Inferior parietal cortex (tissue), 1 donor: ENCODE data around the gene AMOTL1.
"Not testable (repeated sequence)": the region's sequence is repeated elsewhere in the genome, so short reads cannot be mapped to it uniquely, and the experiment has no call there.

ENCODE experiments used
- DNase-seq: peaks from one replicate; pipeline ENCODE4 v3.0.0-alpha.2; 2016; ENCODE audit errors: extremely low spot score

AMOTL1 gene

GRCh38 chr11:94823102-94823732, 55.1 kb downstream of the AMOTL1 start:
- DNase-seq: no peak

- DNase-seq: no peak
These were observed 56.9 kb downstream of the AMOTL1 start for GRCh38 chr11:94825031-94825430.

DNA sequence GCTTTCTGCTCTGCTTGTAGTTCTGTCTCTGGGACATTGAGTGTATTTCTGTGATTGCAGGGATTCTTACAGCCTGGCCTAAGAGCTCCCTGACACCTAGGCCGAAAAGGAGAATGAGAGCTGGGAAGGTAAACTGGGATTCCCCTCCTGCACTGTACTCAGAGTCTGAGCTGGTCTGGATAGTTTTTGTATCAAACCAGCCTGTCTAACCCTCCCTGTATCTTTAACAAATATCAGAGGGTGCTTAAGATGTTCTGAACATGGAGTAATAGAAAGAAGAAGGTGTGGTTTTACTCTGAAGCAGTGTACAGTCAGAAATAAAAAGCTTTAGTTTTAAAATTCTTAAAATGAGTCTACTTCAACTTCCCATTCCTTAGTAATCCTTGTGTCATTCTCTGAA, 57.3 kb downstream of the AMOTL1 start:
- no peak for DNase-seq

- no peak for DNase-seq
These were observed 58.3 kb downstream of the AMOTL1 start for GRCh38 chr11:94826415-94826814.

- DNase-seq: no peak
These were observed 59.9 kb downstream of the AMOTL1 start for GRCh38 chr11:94828088-94828487.

DNA sequence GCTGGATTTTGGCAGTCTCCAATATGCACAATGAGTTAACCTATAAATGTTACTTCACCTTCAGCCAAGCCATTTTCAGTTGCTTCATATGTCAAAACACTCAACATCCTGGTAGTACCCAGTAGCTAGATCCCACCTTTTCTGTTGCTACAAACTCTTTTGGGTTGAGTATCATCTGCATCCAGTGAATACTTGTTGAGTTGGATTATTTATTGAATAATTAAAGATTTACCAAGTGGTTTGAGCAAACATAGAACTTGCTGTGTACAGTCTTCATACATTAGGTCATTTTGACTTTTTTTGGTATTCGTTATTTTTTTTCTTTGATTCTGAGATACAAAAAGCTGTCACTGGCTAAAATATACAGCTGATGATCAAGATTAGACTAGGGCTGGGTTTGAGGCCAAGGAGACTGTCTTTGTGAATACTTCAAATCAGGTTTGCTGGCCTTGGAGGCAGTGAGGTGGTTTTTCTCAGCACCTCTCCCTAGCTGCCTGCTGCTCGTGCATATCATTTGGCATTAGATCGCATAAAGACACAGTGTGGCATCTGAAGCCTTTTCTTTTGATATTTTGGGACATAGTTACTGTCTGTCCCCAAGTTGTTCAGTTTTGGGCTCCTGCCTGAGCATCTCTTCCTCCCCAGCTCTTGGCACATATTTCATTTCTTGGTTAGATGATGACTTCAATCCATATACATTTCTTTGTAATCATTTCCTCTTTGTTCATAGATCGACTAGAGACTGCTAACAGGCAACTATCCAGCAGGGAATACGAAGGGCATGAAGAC, 62.8 kb downstream of the AMOTL1 start:
- no peak for DNase-seq

DNA sequence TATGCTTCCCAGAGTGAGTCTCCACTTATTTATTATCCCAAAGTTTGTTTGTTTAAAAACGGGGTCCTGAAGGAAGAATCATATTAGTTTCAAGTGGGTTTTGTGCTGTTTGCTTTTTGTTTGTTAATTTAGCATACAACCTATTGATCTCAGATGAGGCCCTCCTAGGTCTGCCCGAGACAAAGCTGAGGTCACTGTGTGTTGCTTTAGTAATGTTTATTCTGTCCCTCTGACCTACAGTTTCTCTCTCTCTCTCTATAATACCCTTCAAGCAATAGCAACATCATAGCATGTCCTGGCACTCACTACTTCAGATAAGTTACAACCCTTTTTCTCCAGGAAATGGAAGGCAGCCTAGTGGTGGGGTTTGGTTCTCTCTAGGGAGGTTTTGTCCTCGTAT, 63.4 kb downstream of the AMOTL1 start:
- DNase-seq: no peak

DNA sequence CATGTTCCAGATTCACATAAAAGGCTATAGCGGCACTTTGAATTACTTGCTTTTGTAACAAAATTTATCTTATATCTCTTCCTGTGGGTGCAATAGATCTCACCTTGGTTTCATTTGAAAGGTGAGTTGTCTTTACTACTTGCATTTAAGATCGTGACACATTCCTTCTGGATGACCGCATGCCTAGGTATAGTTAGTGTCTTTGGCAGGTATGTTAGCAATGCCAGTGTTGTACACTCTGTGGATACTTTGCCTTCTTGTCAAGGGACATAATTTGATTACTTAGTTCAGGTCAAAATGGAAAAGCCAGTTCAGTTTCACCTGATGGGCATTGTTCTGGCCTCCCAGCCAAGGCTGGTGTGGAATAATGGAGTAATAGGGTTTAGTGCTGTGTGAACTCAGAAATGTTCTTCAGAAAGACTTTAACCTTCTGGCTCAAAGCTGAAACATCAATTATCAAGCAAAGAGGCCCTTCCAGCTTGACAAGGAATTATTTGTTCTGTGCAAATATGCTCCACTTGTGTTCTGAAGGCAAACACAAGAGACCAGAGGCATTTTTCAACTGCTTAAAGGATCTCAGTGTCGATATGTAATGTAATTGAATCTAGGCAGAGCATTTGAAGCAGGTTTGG, 64.6 kb downstream of the AMOTL1 start:
- no peak for DNase-seq

DNA sequence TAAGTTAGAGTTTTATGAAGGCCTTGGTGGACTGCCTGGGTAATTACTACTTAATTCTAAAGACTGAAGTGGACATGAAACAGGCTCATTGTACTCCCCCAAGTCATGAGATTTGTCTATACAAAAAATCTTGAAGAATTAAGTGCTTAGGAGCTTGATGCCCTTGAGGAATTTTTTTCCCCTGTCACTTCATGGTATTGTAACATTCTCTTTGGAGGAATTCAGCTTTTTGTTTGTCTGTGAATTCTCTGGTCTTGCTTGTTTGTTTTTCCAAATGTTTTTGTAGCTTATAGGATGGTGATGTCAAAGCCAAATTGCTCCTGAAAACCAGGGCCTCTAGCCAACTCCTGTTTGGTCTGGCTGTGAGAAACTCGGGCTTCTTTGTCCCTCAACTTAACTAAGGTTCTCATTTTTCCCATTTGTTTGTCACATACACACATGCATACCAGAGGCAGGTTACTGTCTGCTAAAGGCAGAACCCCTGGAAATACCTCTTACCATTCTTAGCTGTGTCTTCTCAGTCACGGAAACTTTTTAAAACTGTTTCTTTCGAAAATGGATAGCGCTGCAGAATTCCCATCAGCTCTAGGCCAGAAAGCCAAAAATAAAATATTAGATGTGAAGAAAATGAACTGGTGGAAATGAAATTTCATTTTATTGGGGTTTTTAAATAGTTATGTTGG, 66.9 kb downstream of the AMOTL1 start:
- DNase-seq: no peak

DNA sequence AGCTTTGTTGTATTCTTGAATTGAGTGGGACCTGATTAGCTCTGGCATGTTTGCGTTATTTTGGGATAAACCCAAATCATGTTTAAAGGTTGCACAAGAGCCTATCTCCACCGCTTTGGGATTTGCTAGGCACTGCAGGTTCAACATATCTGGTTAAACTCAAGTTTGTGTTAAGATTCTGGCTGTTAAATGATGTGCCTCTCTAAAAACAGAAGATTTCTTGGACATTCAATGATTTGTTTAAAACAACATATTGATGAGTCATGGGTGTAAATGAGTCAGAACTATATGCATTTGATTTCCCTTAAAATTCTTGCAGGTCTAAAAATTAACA, 67.4 kb downstream of the AMOTL1 start:
- no peak for DNase-seq

DNA sequence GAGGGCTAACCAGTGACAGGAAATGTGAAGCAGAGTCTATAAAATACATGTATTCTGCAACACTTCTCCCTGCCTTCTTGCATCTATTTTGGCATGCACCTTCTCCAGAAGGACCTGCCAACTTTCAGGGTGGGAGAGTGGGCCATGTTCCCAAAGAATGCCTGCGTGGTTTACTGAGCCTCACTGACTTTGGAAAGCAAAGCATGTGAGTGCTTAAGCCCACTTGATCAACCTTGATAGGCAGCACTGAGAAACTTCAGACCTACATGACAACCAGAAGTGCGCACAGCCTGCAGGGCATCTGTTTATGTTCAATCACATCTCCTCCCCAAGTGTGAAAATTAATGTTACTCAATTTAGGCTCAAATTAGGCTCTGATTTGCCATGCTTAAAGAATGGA, 69.2 kb downstream of the AMOTL1 start:
- no peak for DNase-seq

DNA sequence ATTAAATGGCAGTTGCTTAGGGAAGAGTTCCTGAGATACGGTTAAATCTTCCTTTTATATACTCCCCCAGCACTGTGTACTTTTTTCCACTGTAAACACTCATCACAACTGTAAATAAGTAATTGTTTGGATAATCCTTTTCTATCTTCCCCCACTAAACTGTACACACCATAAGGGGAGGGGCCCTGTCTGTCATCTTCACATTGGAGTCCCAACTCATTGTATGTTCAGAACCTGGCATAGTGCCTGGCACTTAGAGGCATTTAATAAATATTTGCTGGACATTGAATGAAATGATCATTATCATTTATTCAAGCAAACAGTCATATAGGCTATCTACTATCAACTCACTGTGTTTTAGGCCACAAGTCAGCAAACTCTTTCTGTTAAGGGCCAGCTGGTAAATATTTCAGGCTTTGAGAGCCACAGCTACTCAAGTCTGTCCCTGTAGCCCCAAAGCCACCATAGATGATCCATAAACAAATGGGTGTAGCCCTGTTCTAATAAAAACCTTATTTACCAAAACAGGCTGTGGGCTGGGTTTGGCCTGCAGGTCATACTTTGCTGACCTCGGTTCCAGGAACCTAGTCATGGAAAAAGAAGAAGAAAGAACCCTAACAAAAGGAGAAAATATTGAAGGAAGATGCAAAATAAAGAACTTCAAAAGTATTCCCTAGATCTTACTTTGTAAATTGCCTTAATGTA, 70.0 kb downstream of the AMOTL1 start:
- no peak for DNase-seq

GRCh38 chr11:94840209-94840608, 72.1 kb downstream of the AMOTL1 start:
- DNase-seq: no peak

- DNase-seq: no peak
These were observed 75.9 kb downstream of the AMOTL1 start for GRCh38 chr11:94844031-94844430.

DNA sequence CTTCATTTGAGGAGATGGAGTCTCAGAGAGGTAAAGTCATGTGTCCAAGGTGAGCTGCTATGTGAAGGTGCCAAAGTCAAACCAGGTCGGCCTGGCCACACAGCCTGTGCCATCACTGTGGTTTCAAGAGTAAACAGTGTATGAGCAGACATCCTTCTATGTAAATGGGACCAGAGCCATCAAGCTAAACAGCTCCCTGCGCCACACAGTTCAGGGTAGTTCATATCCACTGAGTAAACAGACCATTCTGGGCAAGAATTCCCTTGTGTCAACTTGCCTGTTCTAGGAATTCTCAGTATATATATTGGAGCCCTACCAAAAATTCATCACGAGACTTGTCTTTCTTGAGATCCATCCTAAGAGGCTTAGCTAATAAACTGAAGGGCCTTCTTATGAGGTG, 77.5 kb downstream of the AMOTL1 start:
- no peak for DNase-seq

DNA sequence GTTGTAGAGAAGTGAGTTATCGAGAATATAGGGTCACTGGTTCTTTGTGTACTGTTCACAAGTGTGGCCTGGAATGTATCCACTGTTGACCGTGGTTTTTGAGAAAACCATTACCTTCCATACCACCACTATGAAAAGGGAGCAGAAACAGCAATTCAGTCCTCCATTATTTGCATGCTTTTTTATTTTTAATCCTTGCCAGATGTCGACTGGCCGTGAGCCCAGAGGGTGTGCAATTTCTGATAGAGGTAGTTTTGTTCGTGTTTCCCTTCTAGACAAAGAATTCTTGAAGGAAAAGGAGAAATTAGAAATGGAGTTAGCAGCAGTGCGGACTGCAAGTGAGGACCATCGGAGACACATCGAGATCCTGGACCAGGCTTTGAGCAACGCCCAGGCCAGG, 81.7 kb downstream of the AMOTL1 start:
- DNase-seq: no peak

DNA sequence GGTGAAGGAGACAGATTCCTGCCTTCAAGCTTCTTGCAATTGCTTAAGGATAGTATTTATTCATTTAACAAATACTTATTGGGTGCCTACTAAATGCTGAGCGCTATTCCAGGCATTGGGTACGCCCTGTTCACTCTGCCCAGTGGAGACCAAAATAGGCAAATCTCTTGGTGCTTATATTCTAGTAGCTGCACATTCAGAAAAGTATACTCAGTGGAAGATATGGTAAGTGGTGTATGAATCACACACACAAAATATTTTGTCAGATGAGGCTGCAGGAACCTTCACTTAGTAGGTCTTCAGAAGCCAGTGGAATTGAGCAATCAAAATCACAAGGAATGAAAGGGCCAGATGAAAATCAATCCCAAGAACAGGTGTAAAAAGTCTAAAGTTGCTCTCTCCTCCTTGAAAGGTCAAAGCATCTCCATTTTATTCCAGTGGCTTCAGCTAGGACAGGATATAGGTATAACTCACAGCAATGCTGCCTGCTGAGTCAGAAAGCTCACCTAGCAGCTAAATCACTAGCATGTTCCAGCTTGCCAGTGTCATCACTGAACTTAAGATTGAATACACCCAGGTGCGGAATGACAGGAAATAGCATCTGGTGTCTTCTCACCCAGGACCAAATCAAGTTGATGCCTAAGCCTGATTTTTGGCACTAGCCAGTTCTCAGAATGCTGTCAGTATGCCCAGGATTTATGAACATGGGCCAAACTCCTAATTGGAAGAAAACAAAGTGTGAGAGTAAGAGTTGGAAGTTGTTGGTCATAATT, 83.9 kb downstream of the AMOTL1 start:
- no peak for DNase-seq

DNA sequence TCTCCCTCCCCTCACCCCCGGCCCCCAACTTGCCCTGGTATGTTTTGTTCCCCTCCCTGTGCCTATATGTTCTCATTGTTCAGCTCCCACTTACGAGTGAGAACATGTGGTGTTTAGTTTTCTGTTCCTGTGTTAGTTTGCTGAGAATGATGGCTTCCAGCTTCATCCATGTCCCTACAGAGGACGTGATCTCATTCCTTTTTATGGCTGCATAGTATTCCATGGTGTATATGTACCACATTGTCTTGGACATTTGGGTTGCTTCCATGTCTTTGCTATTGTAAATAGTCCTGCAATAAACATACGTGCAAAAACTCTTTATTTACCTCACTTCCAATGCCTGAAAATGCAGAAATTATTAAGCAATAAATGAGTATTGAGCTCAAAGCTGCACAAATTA, 85.1 kb downstream of the AMOTL1 start:
- not testable (repeated sequence) for DNase-seq

- no peak for DNase-seq
These were observed 85.7 kb downstream of the AMOTL1 start for GRCh38 chr11:94853836-94854235.

- DNase-seq: no peak
These were observed 86.8 kb downstream of the AMOTL1 start for GRCh38 chr11:94854770-94855633.
